ENCODE results near the gene OPA3. TPM values are rescaled to one million over a fixed set of nuclear protein-coding genes. Genes with fewer than 3 reads are reported as not detected.
A peak's percentile ranks its signal among the peaks of the same experiment; 100 is the strongest.

OPA3 gene
- total and polyA plus RNA-seq, 10 of the 15 experiments (the other 5 are each of a cell fraction or from before 2014, with no cell fraction given) = 2.2 to 24.3 (median 13.3) TPM

DNA sequence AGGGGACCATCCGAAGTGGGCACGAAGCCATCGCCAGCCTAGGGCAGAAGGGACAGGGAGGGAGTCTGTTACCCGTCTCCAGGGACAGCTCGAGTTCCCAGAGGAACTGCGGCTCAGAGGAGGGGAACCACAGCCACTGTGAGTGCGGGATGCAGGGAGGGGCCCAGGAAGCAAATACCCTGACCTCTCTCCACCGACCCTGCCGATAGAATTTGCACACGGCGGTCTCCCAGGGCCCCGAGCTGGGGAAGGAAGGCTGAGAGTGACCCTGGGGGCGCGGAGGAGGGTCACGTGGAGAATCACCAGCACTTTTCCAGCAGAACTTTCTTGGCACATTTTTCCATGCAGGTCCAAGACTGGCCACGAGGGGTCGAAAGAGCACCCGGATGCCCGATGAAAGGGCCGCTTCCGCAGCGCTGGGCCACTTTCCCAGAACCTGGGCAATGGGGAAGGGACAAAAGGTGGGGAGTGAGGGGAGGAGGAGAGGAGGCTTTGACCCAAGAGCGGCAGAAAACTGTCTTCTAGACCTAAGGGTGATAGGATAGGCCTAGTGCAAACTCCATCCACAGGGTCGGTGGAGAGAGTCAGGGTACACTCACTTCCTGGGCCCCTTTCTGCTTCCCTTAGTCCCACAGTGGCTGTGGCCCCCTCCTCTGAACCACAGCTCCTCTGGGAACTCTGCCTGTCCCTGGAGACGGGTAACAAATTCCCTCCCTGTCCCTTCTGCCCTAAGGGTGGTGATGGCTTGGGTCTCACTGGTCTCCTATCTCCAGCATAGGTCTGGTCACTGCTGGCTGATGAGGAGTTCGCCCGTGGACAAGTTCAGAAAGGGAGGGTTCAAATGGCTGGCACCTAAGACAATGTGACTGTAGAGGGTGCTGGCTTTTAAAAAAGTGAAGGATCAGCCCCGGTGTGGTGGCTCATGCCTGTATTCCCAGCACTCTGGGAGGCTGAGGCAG is 22.7 kb upstream of the OPA3 start (continued):
- TF ChIP-seq E4F1 (IDR thresholded peaks at IDR 0.05; ENCODE audit: borderline replicate concordance, partially characterized antibody) (no peak), EZH2 (IDR thresholded peaks at IDR 0.05; ENCODE audit: borderline replicate concordance, control insufficient read depth, low read depth, low read length) (no peak), TARDBP (IDR thresholded peaks at IDR 0.05; ENCODE audit: borderline replicate concordance) (no peak), MYB (IDR thresholded peaks at IDR 0.05; ENCODE audit: borderline replicate concordance, low read depth, low read length) (no peak), NR2F1 (conservative IDR thresholded peaks at IDR 0.05) (peak; percentile 55; the same call in 1 of the 2 replicates), RFX5 (IDR thresholded peaks at IDR 0.05; ENCODE audit: low read depth, low read length) (no peak), ZNF274 (IDR thresholded peaks at IDR 0.05; ENCODE audit: insufficient read depth, insufficient read length) (no peak), SREBF1 (IDR thresholded peaks at IDR 0.05; ENCODE audit: low read length) (no peak), MEF2B (IDR thresholded peaks at IDR 0.05; ENCODE audit: partially characterized antibody, poor library complexity, severe bottlenecking) (peak; percentile 54), CREB1 (IDR thresholded peaks at IDR 0.05; ENCODE audit: low read depth) (no peak), GATAD2B (conservative IDR thresholded peaks at IDR 0.05; ENCODE audit: low read depth) (0 out of 2 replicates have a peak, but pooled peaks have one; percentile 23), MTA2 (IDR thresholded peaks at IDR 0.05; ENCODE audit: low read depth) (0 out of 2 replicates have a peak, but pooled peaks have one; percentile 34), RAD21 (IDR thresholded peaks at IDR 0.05; ENCODE audit: insufficient read depth, low read depth, low read length) (peak; percentile 66), RB1 (IDR thresholded peaks at IDR 0.05; ENCODE audit: borderline replicate concordance) (no peak), E2F4 (IDR thresholded peaks at IDR 0.05; ENCODE audit: low read depth, low read length) (no peak)
- TF ChIP-seq, protein P1, sequence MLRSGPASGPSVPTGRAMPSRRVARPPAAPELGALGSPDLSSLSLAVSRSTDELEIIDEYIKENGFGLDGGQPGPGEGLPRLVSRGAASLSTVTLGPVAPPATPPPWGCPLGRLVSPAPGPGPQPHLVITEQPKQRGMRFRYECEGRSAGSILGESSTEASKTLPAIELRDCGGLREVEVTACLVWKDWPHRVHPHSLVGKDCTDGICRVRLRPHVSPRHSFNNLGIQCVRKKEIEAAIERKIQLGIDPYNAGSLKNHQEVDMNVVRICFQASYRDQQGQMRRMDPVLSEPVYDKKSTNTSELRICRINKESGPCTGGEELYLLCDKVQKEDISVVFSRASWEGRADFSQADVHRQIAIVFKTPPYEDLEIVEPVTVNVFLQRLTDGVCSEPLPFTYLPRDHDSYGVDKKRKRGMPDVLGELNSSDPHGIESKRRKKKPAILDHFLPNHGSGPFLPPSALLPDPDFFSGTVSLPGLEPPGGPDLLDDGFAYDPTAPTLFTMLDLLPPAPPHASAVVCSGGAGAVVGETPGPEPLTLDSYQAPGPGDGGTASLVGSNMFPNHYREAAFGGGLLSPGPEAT (IDR thresholded peaks at IDR 0.05; ENCODE audit: low read depth) = peak; percentile 73
- TF ChIP-seq, protein P2, sequence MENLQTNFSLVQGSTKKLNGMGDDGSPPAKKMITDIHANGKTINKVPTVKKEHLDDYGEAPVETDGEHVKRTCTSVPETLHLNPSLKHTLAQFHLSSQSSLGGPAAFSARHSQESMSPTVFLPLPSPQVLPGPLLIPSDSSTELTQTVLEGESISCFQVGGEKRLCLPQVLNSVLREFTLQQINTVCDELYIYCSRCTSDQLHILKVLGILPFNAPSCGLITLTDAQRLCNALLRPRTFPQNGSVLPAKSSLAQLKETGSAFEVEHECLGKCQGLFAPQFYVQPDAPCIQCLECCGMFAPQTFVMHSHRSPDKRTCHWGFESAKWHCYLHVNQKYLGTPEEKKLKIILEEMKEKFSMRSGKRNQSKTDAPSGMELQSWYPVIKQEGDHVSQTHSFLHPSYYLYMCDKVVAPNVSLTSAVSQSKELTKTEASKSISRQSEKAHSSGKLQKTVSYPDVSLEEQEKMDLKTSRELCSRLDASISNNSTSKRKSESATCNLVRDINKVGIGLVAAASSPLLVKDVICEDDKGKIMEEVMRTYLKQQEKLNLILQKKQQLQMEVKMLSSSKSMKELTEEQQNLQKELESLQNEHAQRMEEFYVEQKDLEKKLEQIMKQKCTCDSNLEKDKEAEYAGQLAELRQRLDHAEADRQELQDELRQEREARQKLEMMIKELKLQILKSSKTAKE (IDR thresholded peaks at IDR 0.05; ENCODE audit: low read depth, poor library complexity, severe bottlenecking) = no peak
- TF ChIP-seq, protein P3, sequence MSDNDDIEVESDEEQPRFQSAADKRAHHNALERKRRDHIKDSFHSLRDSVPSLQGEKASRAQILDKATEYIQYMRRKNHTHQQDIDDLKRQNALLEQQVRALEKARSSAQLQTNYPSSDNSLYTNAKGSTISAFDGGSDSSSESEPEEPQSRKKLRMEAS (IDR thresholded peaks at IDR 0.05; ENCODE audit: low read depth, low read length) = no peak
- TF ChIP-seq, protein P4, sequence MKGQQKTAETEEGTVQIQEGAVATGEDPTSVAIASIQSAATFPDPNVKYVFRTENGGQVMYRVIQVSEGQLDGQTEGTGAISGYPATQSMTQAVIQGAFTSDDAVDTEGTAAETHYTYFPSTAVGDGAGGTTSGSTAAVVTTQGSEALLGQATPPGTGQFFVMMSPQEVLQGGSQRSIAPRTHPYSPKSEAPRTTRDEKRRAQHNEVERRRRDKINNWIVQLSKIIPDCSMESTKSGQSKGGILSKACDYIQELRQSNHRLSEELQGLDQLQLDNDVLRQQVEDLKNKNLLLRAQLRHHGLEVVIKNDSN (IDR thresholded peaks at IDR 0.05; ENCODE audit: borderline replicate concordance, extremely low read length, insufficient read depth, low read depth, low read length) = peak; percentile 32

Measured in GM12878 (cell line).